Left cardiac atrium (tissue), 4 donors: Measurements from ENCODE around the gene GALNTL6. TPM values are rescaled to one million over a fixed set of nuclear protein-coding genes. Genes with fewer than 3 reads are reported as not detected.
"Not testable (repeated sequence)": the region's sequence is repeated elsewhere in the genome, so short reads cannot be mapped to it uniquely, and the experiment has no call there.

ENCODE experiments used
- ATAC-seq, 2 donors: fragments of 200-7000 bp; cut with Tn5 transposase; one replicate each; pipeline ENCODE4 v1.9.1; 2020; ENCODE audit warnings: mild to moderate bottlenecking in 2 of 2, moderate library complexity in 2 of 2
- DNase-seq: peaks from one replicate; pipeline ENCODE4 v3.0.0-alpha.2; 2020
- intact Hi-C, 2 donors: fragments of 100-400 bp; cut with DNase I; formaldehyde crosslinking; loops; one replicate each; pipeline versions ENCODE4 v1.14.1 to v1.15.1; 2022 to 2023
- total RNA-seq, 2 donors: library from RNA; stranded (reverse); fragmentation: NEBNext Ultra II Directional; extraction: Animal tissue kit (Norgen Biotek cat#: 25700); gene quantifications; one replicate each; pipeline ENCODE4 v1.2.1, GENCODE V29; 2021
- donor health status: DM: no; HTN: yes; CAD: no.
- donor health status: DM: no; HTN: yes; CAD: no; lungs with severe emphysema.
- donor health status: DM: yes; HTN: yes; CAD: no.
- donor health status: Dilated cardiomyopathy.

Gene GALNTL6
- total RNA-seq, 2 donors from 2014 or later, result not detected

- DNase-seq (no peak), ATAC-seq (no peak)
- intact Hi-C loops, result no loop called here
Observed at GRCh38 chr4:172675232-172675631, 862.0 kb downstream of the GALNTL6 start.

GRCh38 chr4:172680691-172681090, 867.5 kb downstream of the GALNTL6 start:
- no peak for DNase-seq
- ATAC-seq, result no peak
- intact Hi-C loops, result no loop called here

- no peak for ATAC-seq
- DNase-seq, result no peak
- intact Hi-C loops, result no loop called here
Observed at GRCh38 chr4:172683021-172683420, 869.8 kb downstream of the GALNTL6 start.

GRCh38 chr4:172686021-172686420, 872.8 kb downstream of the GALNTL6 start:
- intact Hi-C loops, result no loop called here
- DNase-seq (no peak), ATAC-seq (no peak)

- DNase-seq, result no peak
- no peak for ATAC-seq
- intact Hi-C loops, result no loop called here
Observed at GRCh38 chr4:172688534-172688933, 875.3 kb downstream of the GALNTL6 start.

- intact Hi-C loops, result no loop called here
- ATAC-seq (no peak), DNase-seq (no peak)
Observed at GRCh38 chr4:172691552-172691951, 878.3 kb downstream of the GALNTL6 start.

GRCh38 chr4:172692701-172693100, 879.5 kb downstream of the GALNTL6 start:
- DNase-seq (no peak), ATAC-seq (no peak)
- intact Hi-C loops, result no loop called here

GRCh38 chr4:172698256-172698655, 885.1 kb downstream of the GALNTL6 start:
- intact Hi-C loops, result no loop called here
- ATAC-seq (no peak), DNase-seq (no peak)

- no peak for ATAC-seq
- intact Hi-C loops, result no loop called here
- DNase-seq, result no peak
Observed at GRCh38 chr4:172705565-172705964, 892.4 kb downstream of the GALNTL6 start.

GRCh38 chr4:172706000-172706399, 892.8 kb downstream of the GALNTL6 start:
- intact Hi-C loops, result no loop called here
- DNase-seq, result no peak
- no peak for ATAC-seq

- intact Hi-C loops, result no loop called here
- ATAC-seq (no peak), DNase-seq (no peak)
Observed at GRCh38 chr4:172707622-172708021, 894.4 kb downstream of the GALNTL6 start.

GRCh38 chr4:172708184-172708583, 895.0 kb downstream of the GALNTL6 start:
- intact Hi-C loops, result no loop called here
- ATAC-seq, result no peak
- DNase-seq, result no peak

GRCh38 chr4:172709376-172709775, 896.2 kb downstream of the GALNTL6 start:
- DNase-seq (no peak), ATAC-seq (no peak)
- intact Hi-C loops, result no loop called here

GRCh38 chr4:172716291-172716690, 903.1 kb downstream of the GALNTL6 start:
- intact Hi-C loops, result no loop called here
- DNase-seq (no peak), ATAC-seq (no peak)

GRCh38 chr4:172721659-172722058, 908.5 kb downstream of the GALNTL6 start:
- intact Hi-C loops, result no loop called here
- DNase-seq (no peak), ATAC-seq (no peak)

GRCh38 chr4:172725581-172725980, 912.4 kb downstream of the GALNTL6 start:
- ATAC-seq, result no peak
- intact Hi-C loops, result no loop called here
- DNase-seq, result no peak

GRCh38 chr4:172726001-172726423, 912.8 kb downstream of the GALNTL6 start:
- ATAC-seq, result no peak
- no peak for DNase-seq
- intact Hi-C loops, result no loop called here

- intact Hi-C loops, result no loop called here
- DNase-seq, result no peak
- ATAC-seq, result no peak
Observed at GRCh38 chr4:172727631-172728030, 914.4 kb downstream of the GALNTL6 start.

GRCh38 chr4:172733645-172734044, 920.4 kb downstream of the GALNTL6 start:
- DNase-seq, intact Hi-C loops, ATAC-seq: not testable (repeated sequence)

GRCh38 chr4:172734555-172734954, 921.4 kb downstream of the GALNTL6 start:
- ATAC-seq (no peak), DNase-seq (no peak)
- intact Hi-C loops, result no loop called here

GRCh38 chr4:172736046-172736445, 922.8 kb downstream of the GALNTL6 start:
- ATAC-seq, result no peak
- DNase-seq, result no peak
- intact Hi-C loops, result no loop called here

GRCh38 chr4:172740434-172740833, 927.2 kb downstream of the GALNTL6 start:
- ATAC-seq (no peak), DNase-seq (no peak)
- intact Hi-C loops, result no loop called here
